GM12892 (cell line): ENCODE measurements around the gene HPCAL1.

Experiments used
- POLR2A ChIP-seq: IDR thresholded peaks from 2 replicates; pipeline ENCODE4 v1.6.1; 2011; ENCODE audit warnings: low read depth, low read length, control low read depth
- POLR2AphosphoS5 ChIP-seq: IDR thresholded peaks from 2 replicates; pipeline ENCODE4 v1.6.1; 2011; ENCODE audit warnings: low read depth, low read length, control low read depth
- TAF1 ChIP-seq: IDR thresholded peaks from 2 replicates; pipeline ENCODE4 v1.6.1; 2011; ENCODE audit warnings: low read depth, mild to moderate bottlenecking, control low read depth, low read length, borderline replicate concordance

- TF ChIP-seq POLR2A (no peak), POLR2AphosphoS5 (no peak), TAF1 (no peak)
Observed at GRCh38 chr2:10343658-10344057, 41.0 kb downstream of the HPCAL1 start.
